Peyer's patch (tissue), 4 donors: ENCODE measurements around the gene RPS6KA5.

ENCODE experiments used
- CTCF ChIP-seq, 6 experiments: fragments of 450-650 bp in 4 of 6; fragments of 200-600 bp in 2 of 6; sonication (generic) in 1 of 6; IDR thresholded peaks; one replicate each; pipeline ENCODE4 v1.5.1; 2017 to 2019; ENCODE audit warnings: antibody characterized with exemption in 6 of 6, mild to moderate bottlenecking in 3 of 6, moderate library complexity in 1 of 6
- POLR2A ChIP-seq, 2 donors: fragments of 450-650 bp; IDR thresholded peaks; one replicate each; pipeline ENCODE4 v1.5.1; 2017; ENCODE audit warnings: antibody characterized with exemption in 2 of 2, mild to moderate bottlenecking in 2 of 2, moderate library complexity in 2 of 2

GRCh38 chr14:90905531-90905930 lies 154.9 kb downstream of the RPS6KA5 start:
- TF ChIP-seq CTCF (IDR thresholded peaks at IDR 0.05) (no peak), POLR2A (IDR thresholded peaks at IDR 0.05) (no peak)
